ENCODE data around the gene RRP12. TPM values are rescaled to one million over a fixed set of nuclear protein-coding genes. Genes with fewer than 3 reads are reported as not detected.

RRP12 gene
- total RNA-seq, 1 donor from 2014 or later, result 23.5 TPM

DNA sequence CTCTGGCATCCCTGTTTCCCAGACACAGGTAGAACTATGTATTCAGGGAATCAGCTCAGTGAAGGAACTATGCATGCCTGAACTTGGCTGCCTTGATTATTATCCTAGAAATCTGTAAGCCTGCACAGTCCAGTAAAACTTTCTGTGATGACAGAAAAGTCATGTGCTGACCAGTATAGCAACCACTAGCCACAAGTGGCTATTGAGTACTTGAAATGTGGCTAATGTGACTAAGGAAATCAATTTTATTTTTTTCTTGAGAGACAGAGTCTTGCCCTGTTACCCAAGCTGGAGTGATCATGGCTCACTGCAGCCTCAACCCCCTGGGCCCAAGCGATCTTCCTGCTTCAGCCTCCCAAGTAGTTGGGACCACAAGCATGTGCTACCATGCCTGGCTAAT is 41.1 kb upstream of the RRP12 start:
- no peak overlapping the region for H3K4me3 ChIP-seq (ENCODE audit: low read depth, low read length)
- TF ChIP-seq, protein P1, sequence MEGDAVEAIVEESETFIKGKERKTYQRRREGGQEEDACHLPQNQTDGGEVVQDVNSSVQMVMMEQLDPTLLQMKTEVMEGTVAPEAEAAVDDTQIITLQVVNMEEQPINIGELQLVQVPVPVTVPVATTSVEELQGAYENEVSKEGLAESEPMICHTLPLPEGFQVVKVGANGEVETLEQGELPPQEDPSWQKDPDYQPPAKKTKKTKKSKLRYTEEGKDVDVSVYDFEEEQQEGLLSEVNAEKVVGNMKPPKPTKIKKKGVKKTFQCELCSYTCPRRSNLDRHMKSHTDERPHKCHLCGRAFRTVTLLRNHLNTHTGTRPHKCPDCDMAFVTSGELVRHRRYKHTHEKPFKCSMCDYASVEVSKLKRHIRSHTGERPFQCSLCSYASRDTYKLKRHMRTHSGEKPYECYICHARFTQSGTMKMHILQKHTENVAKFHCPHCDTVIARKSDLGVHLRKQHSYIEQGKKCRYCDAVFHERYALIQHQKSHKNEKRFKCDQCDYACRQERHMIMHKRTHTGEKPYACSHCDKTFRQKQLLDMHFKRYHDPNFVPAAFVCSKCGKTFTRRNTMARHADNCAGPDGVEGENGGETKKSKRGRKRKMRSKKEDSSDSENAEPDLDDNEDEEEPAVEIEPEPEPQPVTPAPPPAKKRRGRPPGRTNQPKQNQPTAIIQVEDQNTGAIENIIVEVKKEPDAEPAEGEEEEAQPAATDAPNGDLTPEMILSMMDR (conservative IDR thresholded peaks at IDR 0.05; ENCODE audit: low read depth, low read length), result no peak
- DNase-seq (ENCODE audit: low read depth), result no peak

DNA sequence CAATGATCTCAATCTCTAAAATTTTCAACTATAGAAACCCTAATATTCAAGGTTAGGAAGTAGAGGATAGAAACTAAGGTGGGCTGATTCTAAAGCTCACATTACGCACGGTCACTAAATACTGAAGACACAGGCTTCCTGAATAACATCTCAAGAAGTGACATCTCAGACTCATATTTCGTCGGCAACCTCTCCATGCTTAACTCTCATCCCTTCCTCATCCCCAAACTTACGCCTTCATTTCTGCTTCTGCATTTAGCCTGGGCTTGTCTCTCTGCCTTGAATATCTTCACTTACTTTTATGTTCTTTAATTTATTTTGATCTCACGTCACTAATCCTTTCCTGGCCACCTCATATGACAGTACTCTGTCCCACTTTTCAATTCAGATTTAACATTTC is 34.1 kb upstream of the RRP12 start:
- DNase-seq (ENCODE audit: low read depth), result no peak
- TF ChIP-seq, protein P1 (conservative IDR thresholded peaks at IDR 0.05; ENCODE audit: low read depth, low read length), result no peak
- H3K4me3 ChIP-seq (ENCODE audit: low read depth, low read length), result no peak overlapping the region

DNA sequence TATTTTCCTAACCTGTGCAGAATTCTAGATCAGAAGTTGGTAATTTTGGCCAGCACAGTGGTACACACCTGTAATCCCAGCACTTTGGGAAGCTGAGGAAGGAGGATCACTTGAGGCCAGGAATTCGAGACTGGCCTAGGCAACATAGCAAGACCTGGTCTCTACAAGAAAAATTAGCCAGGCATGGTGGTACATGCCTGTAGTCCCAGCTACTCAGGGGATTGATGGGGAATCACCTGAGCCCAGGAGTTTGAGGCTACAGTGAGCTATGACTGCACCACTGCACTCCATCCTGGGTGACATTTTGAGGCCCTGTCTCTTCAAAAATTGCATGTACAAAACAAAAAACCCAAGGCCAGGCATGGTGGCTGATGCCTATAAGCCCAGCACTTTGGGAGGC is 33.4 kb upstream of the RRP12 start:
- DNase-seq (ENCODE audit: low read depth), result no peak
- H3K4me3 ChIP-seq (ENCODE audit: low read depth, low read length), result no peak overlapping the region
- TF ChIP-seq, protein P1 (conservative IDR thresholded peaks at IDR 0.05; ENCODE audit: low read depth, low read length), result no peak

DNA sequence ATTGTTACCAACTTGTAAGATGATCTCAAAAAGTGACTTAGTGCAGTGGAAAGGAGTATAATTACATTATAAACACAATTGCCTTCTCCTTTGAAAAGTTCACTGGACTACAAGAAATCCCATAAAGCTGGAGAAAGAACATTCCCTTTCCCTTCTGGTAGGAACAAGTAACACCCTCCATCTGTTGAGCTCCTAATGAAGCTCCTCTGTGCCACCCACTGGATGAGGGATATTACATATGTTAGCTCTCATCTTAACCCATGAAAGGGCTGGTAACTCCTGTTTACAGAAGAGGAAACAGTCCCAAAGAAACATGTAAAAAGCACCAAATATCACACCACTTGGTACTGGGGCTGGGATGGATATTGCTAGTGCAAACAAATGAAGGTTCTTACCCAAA is 32.9 kb upstream of the RRP12 start:
- H3K4me3 ChIP-seq (ENCODE audit: low read depth, low read length), result no peak overlapping the region
- TF ChIP-seq, protein P1 (conservative IDR thresholded peaks at IDR 0.05; ENCODE audit: low read depth, low read length), result no peak
- DNase-seq (ENCODE audit: low read depth), result no peak

DNA sequence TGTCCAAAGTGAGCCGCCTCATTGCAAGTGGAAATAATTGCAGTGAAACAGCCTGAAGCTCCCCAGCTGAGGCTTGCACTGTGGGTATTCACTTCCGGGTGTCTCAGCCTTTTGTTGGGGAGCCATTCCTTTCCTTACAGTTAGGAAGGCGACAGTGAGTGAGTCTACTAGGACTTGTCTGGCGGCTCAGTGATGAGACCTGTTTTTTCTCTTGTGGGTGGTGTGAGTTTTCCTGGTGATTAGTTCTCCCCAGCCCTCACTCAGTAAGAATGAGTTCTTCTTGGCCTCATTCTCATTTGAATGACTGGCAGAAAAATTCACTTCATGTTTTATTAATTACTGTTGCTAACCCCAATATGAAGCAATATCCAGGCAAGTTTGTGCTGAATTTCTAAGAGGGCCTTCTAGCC is 27.4 kb upstream of the RRP12 start:
- DNase-seq (ENCODE audit: low read depth), result no peak

DNA sequence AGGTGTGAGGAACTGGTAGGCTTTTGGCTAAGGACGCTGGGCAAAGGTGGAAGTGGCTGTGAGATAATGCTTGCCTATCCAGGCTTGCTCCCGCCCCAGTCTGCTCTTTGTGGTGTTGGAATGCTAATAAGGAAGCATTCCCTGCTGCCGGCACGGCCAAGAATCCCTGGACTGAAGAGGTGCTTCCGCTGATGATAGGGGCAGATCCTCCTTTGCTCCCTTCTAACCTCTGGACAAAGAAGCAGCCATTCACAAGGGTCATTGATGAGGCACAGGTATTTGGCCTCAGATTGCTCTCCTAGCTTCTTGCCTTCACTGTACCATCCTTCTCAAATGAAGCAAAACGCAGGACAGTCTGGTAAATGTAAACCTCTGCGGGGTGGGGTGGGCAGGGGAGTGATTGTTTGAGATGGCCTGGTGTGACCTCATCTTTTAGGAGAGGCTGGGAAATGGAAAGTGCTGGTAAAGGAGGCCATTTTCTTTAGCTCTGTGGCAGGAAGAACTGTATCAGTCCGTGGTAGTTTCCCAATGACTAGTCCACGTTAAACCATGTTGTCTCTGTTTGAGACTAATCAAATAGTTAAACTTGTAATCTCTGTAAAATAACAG is 26.5 kb upstream of the RRP12 start:
- DNase-seq (ENCODE audit: low read depth), result no peak
- TF ChIP-seq, protein P1 (conservative IDR thresholded peaks at IDR 0.05; ENCODE audit: low read depth, low read length), result no peak
- peak overlapping the region; percentile 98 for H3K4me3 ChIP-seq (ENCODE audit: low read depth, low read length)

More for the DNA sequence above, 27.4 kb upstream of the RRP12 start:
- TF ChIP-seq, protein P1 (conservative IDR thresholded peaks at IDR 0.05; ENCODE audit: low read depth, low read length), result no peak
- peak overlapping the region; percentile 98 for H3K4me3 ChIP-seq (ENCODE audit: low read depth, low read length)

Measured in epithelial cell of proximal tubule (primary cell).